Measurements from ENCODE around the gene TFF2. TPM values are rescaled to one million over a fixed set of nuclear protein-coding genes. Genes with fewer than 3 reads are reported as not detected.

Gene TFF2
- total RNA-seq, 2 experiments from 2014 or later = not detected

DNA sequence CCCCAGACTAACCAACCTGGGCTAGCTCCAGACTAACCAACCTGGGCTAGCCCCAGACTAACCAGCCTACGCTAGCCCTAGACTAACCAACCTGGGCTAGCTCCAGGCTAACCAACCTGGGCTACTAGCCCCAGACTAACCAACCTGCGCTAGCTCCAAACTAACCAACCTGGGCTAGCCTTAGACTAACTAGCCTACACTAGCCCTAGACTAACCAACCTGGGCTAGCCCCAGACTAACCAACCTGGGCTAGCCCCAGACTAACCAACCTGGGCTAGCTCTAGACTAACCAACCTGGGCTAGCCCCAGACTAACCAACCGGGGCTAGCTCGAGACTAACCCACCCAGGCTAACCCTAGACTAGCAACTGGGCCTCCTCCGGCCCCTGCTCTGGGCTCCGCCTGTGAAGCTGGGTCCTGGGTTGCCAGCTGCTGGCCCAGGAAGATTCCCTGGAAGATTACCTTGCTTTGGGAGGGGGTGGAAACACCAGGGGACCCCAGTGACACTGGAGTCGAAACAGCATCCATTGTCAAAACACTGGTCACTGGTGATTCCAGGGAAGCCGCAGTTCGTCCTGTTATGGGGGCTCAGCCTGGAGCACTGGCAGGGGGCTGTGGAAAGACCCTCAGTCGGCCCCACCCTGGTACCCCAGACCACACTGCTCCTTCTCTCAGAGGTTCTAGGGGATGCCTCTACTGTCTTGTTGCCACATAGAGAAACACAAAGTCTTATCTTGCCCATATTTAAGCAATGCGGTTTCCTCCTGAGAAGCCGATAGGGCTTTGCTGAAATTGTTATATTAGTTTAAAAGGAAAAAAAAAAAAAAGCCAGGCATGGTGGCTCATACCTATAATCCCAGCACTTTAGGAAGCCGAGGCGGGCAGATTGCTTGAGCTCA, 1.1 kb downstream of the TFF2 start:
- DNase-seq (peak in 1 of 14 experiments; percentile 14), ATAC-seq (ENCODE audit: poor library complexity) (no peak)
- H3K4me1 ChIP-seq (ENCODE audit: insufficient read depth, low read length) = no peaks in the 10 kb centered on the region
- ChIA-PET POLR2A (no interaction called here), CTCF (no interaction called here)
- no peaks in the 10 kb centered on the region for H3K36me3 ChIP-seq (ENCODE audit: insufficient read depth, low read length)
- no peaks in the 10 kb centered on the region for H3K9me3 ChIP-seq (ENCODE audit: control insufficient read depth in 1 of 2, insufficient read depth in 1 of 2, low read length in 2 of 2)
- no peak overlapping the region for H3K4me3 ChIP-seq (ENCODE audit: low read length)
- no peak for TF ChIP-seq CTCF (IDR thresholded peaks at IDR 0.05)
- H3K9me3 Mint-ChIP-seq = no peaks in the 10 kb centered on the region
- H3K27ac Mint-ChIP-seq = no peak overlapping the region
- no peaks in the 10 kb centered on the region for H3K27me3 Mint-ChIP-seq
- intact Hi-C loops (cut with DNase I, micrococcal nuclease) = no loop called here
- no peaks in the 10 kb centered on the region for H3K4me1 Mint-ChIP-seq (ENCODE audit: low read depth)
- no peak overlapping the region for H3K4me3 Mint-ChIP-seq
- no peak overlapping the region for H3K27ac ChIP-seq (ENCODE audit: low read depth in 1 of 2, low read length in 2 of 2)
- H3K27me3 ChIP-seq (ENCODE audit: control insufficient read depth in 1 of 2, insufficient read depth in 2 of 2, low read length in 2 of 2) = no peaks in the 10 kb centered on the region
- H3K36me3 Mint-ChIP-seq (ENCODE audit: low read depth) = no peaks in the 10 kb centered on the region

DNA sequence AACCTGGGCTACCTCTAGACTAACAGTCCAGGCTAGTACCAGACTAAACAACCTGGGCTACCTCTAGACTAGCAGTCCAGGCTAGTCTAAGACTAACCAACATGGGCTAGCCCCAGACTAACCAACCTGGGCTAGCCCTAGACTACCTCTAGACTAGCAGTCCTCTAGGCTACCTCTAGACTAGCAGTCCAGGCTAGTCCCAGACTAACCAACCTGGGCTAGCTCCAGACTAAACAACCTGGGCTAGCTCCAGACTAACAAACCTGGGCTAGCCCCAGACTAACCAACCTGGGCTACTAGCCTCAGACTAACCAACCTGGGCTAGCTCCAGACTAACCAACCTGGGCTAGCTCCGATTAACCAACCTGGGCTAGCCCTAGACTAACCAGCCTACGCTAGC, 2.0 kb downstream of the TFF2 start:
- Mint-ChIP-seq H3K4me3 (no peak overlapping the region), H3K4me1 (ENCODE audit: low read depth) (no peaks in the 10 kb centered on the region), H3K27me3 (no peaks in the 10 kb centered on the region), H3K9me3 (no peaks in the 10 kb centered on the region), H3K27ac (no peak overlapping the region), H3K36me3 (ENCODE audit: low read depth) (no peaks in the 10 kb centered on the region)
- DNase-seq = no peak
- ChIA-PET POLR2A (no interaction called here), CTCF (no interaction called here)
- Histone ChIP-seq H3K27me3 (ENCODE audit: control insufficient read depth in 1 of 2, insufficient read depth in 2 of 2, low read length in 2 of 2) (no peaks in the 10 kb centered on the region), H3K9me3 (ENCODE audit: control insufficient read depth in 1 of 2, insufficient read depth in 1 of 2, low read length in 2 of 2) (no peaks in the 10 kb centered on the region), H3K4me3 (ENCODE audit: low read length) (no peak overlapping the region), H3K4me1 (ENCODE audit: insufficient read depth, low read length) (no peaks in the 10 kb centered on the region), H3K36me3 (ENCODE audit: insufficient read depth, low read length) (no peaks in the 10 kb centered on the region), H3K27ac (ENCODE audit: low read depth in 1 of 2, low read length in 2 of 2) (no peak overlapping the region)
- no peak for ATAC-seq (ENCODE audit: poor library complexity)
- intact Hi-C loops (cut with DNase I, micrococcal nuclease) = no loop called here
- TF ChIP-seq CTCF (IDR thresholded peaks at IDR 0.05) = no peak

- ChIA-PET POLR2A (no interaction called here), CTCF (no interaction called here)
- no peak for ATAC-seq (ENCODE audit: poor library complexity)
- H3K36me3 Mint-ChIP-seq (ENCODE audit: low read depth) = no peaks in the 10 kb centered on the region
- no peak overlapping the region for H3K4me3 Mint-ChIP-seq
- no peak for DNase-seq
- Histone ChIP-seq H3K4me3 (ENCODE audit: low read length) (no peak overlapping the region), H3K27me3 (ENCODE audit: control insufficient read depth in 1 of 2, insufficient read depth in 2 of 2, low read length in 2 of 2) (no peaks in the 10 kb centered on the region), H3K4me1 (ENCODE audit: insufficient read depth, low read length) (no peaks in the 10 kb centered on the region), H3K27ac (ENCODE audit: low read depth in 1 of 2, low read length in 2 of 2) (no peak overlapping the region), H3K36me3 (ENCODE audit: insufficient read depth, low read length) (no peaks in the 10 kb centered on the region), H3K9me3 (ENCODE audit: control insufficient read depth in 1 of 2, insufficient read depth in 1 of 2, low read length in 2 of 2) (no peaks in the 10 kb centered on the region)
- no peaks in the 10 kb centered on the region for H3K9me3 Mint-ChIP-seq
- TF ChIP-seq CTCF (IDR thresholded peaks at IDR 0.05) = no peak
- intact Hi-C loops (cut with DNase I, micrococcal nuclease) = no loop called here
- no peaks in the 10 kb centered on the region for H3K27me3 Mint-ChIP-seq
- H3K4me1 Mint-ChIP-seq (ENCODE audit: low read depth) = no peaks in the 10 kb centered on the region
- H3K27ac Mint-ChIP-seq = no peak overlapping the region
Observed at GRCh38 chr21:42347601-42348327, 3.0 kb downstream of the TFF2 start.

Measured in CD4-positive, alpha-beta T cell (primary cell).